GM23338 (cell line): Measurements from ENCODE around the gene MED13L. TPM values are rescaled to one million over a fixed set of nuclear protein-coding genes. Genes with fewer than 3 reads are reported as not detected.

ENCODE experiments used
- ATAC-seq: fragments of 200-7000 bp; cut with Tn5 transposase; 3 replicates; pipeline ENCODE4 v1.9.1; 2020
- DNase-seq: peaks from one replicate; pipeline ENCODE4 v3.0.0-alpha.2; 2015; ENCODE audit warnings: low spot score
- H2AFZ ChIP-seq: fragments of 200-600 bp; sonication (generic); 2 replicates; pipeline ENCODE4 v1.8.0; 2016; ENCODE audit warnings: antibody characterized with exemption, mild to moderate bottlenecking, moderate library complexity
- H3F3A ChIP-seq: fragments of 200-600 bp; sonication (generic); replicated peaks from 2 replicates; pipeline ENCODE4 v1.8.0; 2017; ENCODE audit warnings: antibody characterized with exemption, mixed run types, low read depth
- H3K27ac ChIP-seq: fragments of 200-600 bp; sonication (generic); 2 replicates; pipeline ENCODE4 v1.6.1; 2016; ENCODE audit warnings: low read depth
- H3K27me3 ChIP-seq: fragments of 200-600 bp; sonication (generic); 2 replicates; pipeline ENCODE4 v1.8.0; 2016; ENCODE audit warnings: mild to moderate bottlenecking, mixed run types, moderate library complexity; ENCODE audit not compliant: insufficient read depth
- H3K36me3 ChIP-seq: fragments of 200-600 bp; sonication (generic); 2 replicates; pipeline ENCODE4 v1.8.0; 2016; ENCODE audit warnings: mild to moderate bottlenecking; ENCODE audit not compliant: insufficient read depth
- H3K4me1 ChIP-seq: fragments of 200-600 bp; sonication (generic); 2 replicates; pipeline ENCODE4 v1.8.0; 2016; ENCODE audit warnings: mild to moderate bottlenecking, moderate library complexity; ENCODE audit not compliant: insufficient read depth
- H3K4me2 ChIP-seq: fragments of 200-600 bp; sonication (generic); 2 replicates; pipeline ENCODE4 v1.7.1; 2017; ENCODE audit warnings: mixed run types
- H3K4me3 ChIP-seq: fragments of 200-600 bp; sonication (generic); 2 replicates; pipeline ENCODE4 v1.6.1; 2016; ENCODE audit warnings: mixed run types
- H3K79me2 ChIP-seq: fragments of 200-600 bp; sonication (generic); replicated peaks from 2 replicates; pipeline ENCODE4 v1.8.0; 2017; ENCODE audit warnings: mild to moderate bottlenecking; ENCODE audit not compliant: insufficient read depth
- H3K9me2 ChIP-seq: fragments of 200-600 bp; sonication (generic); 2 replicates; pipeline ENCODE4 v1.8.0; 2017; ENCODE audit not compliant: insufficient read depth
- H4K20me1 ChIP-seq: fragments of 200-600 bp; sonication (generic); replicated peaks from 2 replicates; pipeline ENCODE4 v1.8.0; 2017; ENCODE audit warnings: mild to moderate bottlenecking; ENCODE audit not compliant: insufficient read depth
- H3K27ac Mint-ChIP-seq: 2 replicates; pipeline ENCODE4 v1.8.0; 2020; ENCODE audit warnings: inconsistent platforms, mild to moderate bottlenecking, moderate library complexity, mixed read lengths
- H3K27me3 Mint-ChIP-seq: 3 replicates; pipeline ENCODE4 v1.8.0; 2022; ENCODE audit warnings: low read depth, mild to moderate bottlenecking, moderate library complexity, mixed read lengths, inconsistent platforms; ENCODE audit not compliant: insufficient read depth, poor library complexity
- H3K36me3 Mint-ChIP-seq: 3 replicates; pipeline ENCODE4 v1.8.0; 2021; ENCODE audit warnings: low read depth, mild to moderate bottlenecking, inconsistent platforms, moderate library complexity, mixed read lengths
- H3K4me1 Mint-ChIP-seq: 3 replicates; pipeline ENCODE4 v1.8.0; 2020; ENCODE audit warnings: mild to moderate bottlenecking, inconsistent platforms, mixed read lengths
- H3K4me3 Mint-ChIP-seq: 3 replicates; pipeline ENCODE4 v1.8.0; 2021; ENCODE audit warnings: moderate library complexity, mild to moderate bottlenecking, inconsistent platforms, mixed read lengths
- H3K9me3 Mint-ChIP-seq: 3 replicates; pipeline ENCODE4 v1.8.0; 2020; ENCODE audit warnings: moderate library complexity, mild to moderate bottlenecking, inconsistent platforms, mixed read lengths
- CREB1 ChIP-seq: fragments of 250-450 bp; sonication (Bioruptor Pico); IDR thresholded peaks from 2 replicates; pipeline ENCODE4 v1.5.0; 2020; ENCODE audit warnings: low read depth, mild to moderate bottlenecking, moderate library complexity
- EZH2 ChIP-seq: fragments of 200-600 bp; sonication (generic); IDR thresholded peaks from one replicate; pipeline ENCODE4 v1.8.0; 2017; ENCODE audit warnings: antibody characterized with exemption, mild to moderate bottlenecking, low read depth; ENCODE audit not compliant: unreplicated experiment
- EZH2phosphoT487 ChIP-seq: fragments of 200-600 bp; sonication (generic); IDR thresholded peaks from one replicate; pipeline ENCODE4 v1.8.1; 2018; ENCODE audit warnings: antibody characterized with exemption; ENCODE audit not compliant: unreplicated experiment
- JUNB ChIP-seq: IDR thresholded peaks from one replicate; pipeline ENCODE4 v1.6.1; 2016; ENCODE audit warnings: antibody characterized with exemption; ENCODE audit not compliant: unreplicated experiment
- NANOG ChIP-seq: IDR thresholded peaks from 2 replicates; pipeline ENCODE4 v1.6.1; 2016; ENCODE audit warnings: antibody characterized with exemption, borderline replicate concordance
- POLR2AphosphoS5 ChIP-seq: IDR thresholded peaks from 2 replicates; pipeline ENCODE4 v1.6.1; 2016; ENCODE audit warnings: antibody characterized with exemption, low read depth
- STAT1 ChIP-seq: IDR thresholded peaks from one replicate; pipeline ENCODE4 v1.6.1; 2016; ENCODE audit warnings: antibody characterized with exemption; ENCODE audit not compliant: unreplicated experiment
- ZNF114 ChIP-seq: fragments of 250-450 bp; sonication (Bioruptor Pico); IDR thresholded peaks from 2 replicates; pipeline ENCODE4 v1.5.0; 2020; ENCODE audit warnings: mild to moderate bottlenecking, moderate library complexity
- ZNF331 ChIP-seq: fragments of 250-450 bp; sonication (Bioruptor Pico); IDR thresholded peaks from 2 replicates; pipeline ENCODE4 v1.5.0; 2020; ENCODE audit warnings: low read depth, mild to moderate bottlenecking, moderate library complexity
- ZNF462 ChIP-seq: fragments of 250-450 bp; sonication (Bioruptor Pico); IDR thresholded peaks from 2 replicates; pipeline ENCODE4 v1.5.0; 2020; ENCODE audit warnings: mild to moderate bottlenecking, moderate library complexity
- polyA plus RNA-seq: library from polyadenylated mRNA; unstranded; fragments of >200 nt; fragmentation: Nextera tagmentation; extraction: Ambion mirVana; gene quantifications from 2 replicates; pipeline ENCODE4 v1.2.1, GENCODE V29; 2016
- total RNA-seq: library from RNA; depleted of rRNA; stranded (reverse); fragments of >200 nt; shearing (Covaris generic); gene quantifications from 2 replicates; pipeline ENCODE4 v1.2.3, GENCODE V29; 2014
- TF ChIP-seq, protein P1 (sequence below), 2 experiments: fragments of 200-600 bp in 1 of 2; sonication (generic) in 1 of 2; conservative IDR thresholded peaks; 2 replicates each; pipeline versions ENCODE4 v1.5.1 to v1.6.1; 2016 to 2017; ENCODE audit warnings: antibody characterized with exemption in 2 of 2, low read depth in 2 of 2, mild to moderate bottlenecking in 2 of 2, moderate library complexity in 1 of 2
- TF ChIP-seq, protein P2 (sequence below): IDR thresholded peaks from 2 replicates; pipeline ENCODE4 v1.6.1; 2016; ENCODE audit warnings: antibody characterized with exemption

MED13L gene
- total and polyA plus RNA-seq, 2 experiments from 2014 or later: 20.9 to 73.6 TPM

DNA sequence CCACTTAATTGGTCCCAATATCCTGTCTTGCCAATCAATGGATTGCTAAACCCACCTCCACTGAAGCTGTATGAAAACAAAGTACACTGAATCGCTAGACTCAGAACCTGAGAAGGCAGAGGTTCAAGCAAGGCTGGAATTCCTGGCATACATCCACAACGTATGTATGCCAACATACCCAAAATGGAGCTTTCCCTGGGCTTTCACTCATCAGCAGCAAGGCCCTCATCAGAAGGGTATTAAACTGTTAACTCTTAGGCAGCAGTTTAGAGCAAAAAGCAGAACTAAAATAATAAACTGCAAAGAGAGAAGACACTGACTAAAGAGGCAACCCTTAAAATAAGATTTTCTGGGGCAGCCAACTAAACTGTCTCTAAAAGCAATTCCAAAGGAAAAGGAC, 13.6 kb downstream of the MED13L start:
- Histone ChIP-seq H3K27ac (peak overlapping the region; percentile 22; the same call in 1 of the 2 replicates), H3K9me2 (no peaks in the 10 kb centered on the region), H3K4me1 (peaks cover 50% of the 10 kb centered on the region), H3K4me2 (peak overlapping the region; percentile 21; the same call in 1 of the 2 replicates), H4K20me1 (peaks cover 34% of the 10 kb centered on the region), H3F3A (no peaks in the 10 kb centered on the region), H3K27me3 (no peaks in the 10 kb centered on the region), H2AFZ (no peak overlapping the region), H3K36me3 (no peaks in the 10 kb centered on the region), H3K4me3 (no peak overlapping the region), H3K79me2 (peaks cover 100% of the 10 kb centered on the region)
- ATAC-seq: peak; percentile 22; the same call in 2 of the 3 replicates
- Mint-ChIP-seq H3K27ac (peak overlapping the region; percentile 17; the same call in 1 of the 2 replicates), H3K4me3 (no peak overlapping the region), H3K9me3 (no peaks in the 10 kb centered on the region), H3K36me3 (no peaks in the 10 kb centered on the region), H3K27me3 (no peaks in the 10 kb centered on the region), H3K4me1 (peaks cover 36% of the 10 kb centered on the region)
- peak; percentile 46 for DNase-seq
- no peak for TF ChIP-seq ZNF462 (CRISPR knock-in tag)
- TF ChIP-seq NANOG: no peak
- TF ChIP-seq POLR2AphosphoS5: no peak
- no peak for TF ChIP-seq EZH2phosphoT487
- no peak for TF ChIP-seq JUNB

DNA sequence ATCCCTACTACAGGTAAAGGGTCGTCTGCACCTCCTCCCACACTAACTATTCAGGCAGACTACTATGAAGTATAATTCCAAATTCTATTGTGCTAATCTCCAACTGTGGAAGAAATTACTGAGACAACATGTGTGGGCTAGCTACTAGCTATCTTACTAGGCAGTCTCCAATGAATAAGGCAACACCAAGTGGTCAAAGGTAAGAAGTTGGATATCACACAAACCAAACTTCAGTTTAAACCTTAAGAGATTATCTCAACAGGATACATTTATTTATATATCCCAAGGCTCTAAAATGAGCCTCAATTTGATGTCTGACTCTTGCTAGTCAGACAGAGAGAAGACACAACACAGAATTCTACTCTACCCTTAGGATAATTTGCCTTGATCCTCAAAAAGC, 14.1 kb downstream of the MED13L start:
- no peak overlapping the region for H3K27ac Mint-ChIP-seq
- no peaks in the 10 kb centered on the region for H3K27me3 Mint-ChIP-seq
- no peaks in the 10 kb centered on the region for H3K9me3 Mint-ChIP-seq
- no peaks in the 10 kb centered on the region for H3K9me2 ChIP-seq
- no peaks in the 10 kb centered on the region for H3K36me3 Mint-ChIP-seq
- H3K4me2 ChIP-seq: peak overlapping the region; percentile 21; the same call in 1 of the 2 replicates
- H3K4me1 Mint-ChIP-seq: peaks cover 36% of the 10 kb centered on the region
- no peaks in the 10 kb centered on the region for H3K27me3 ChIP-seq
- DNase-seq (no peak), ATAC-seq (no peak)
- peaks cover 34% of the 10 kb centered on the region for H4K20me1 ChIP-seq
- peaks cover 50% of the 10 kb centered on the region for H3K4me1 ChIP-seq
- no peak overlapping the region for H3K4me3 ChIP-seq
- no peak overlapping the region for H3K4me3 Mint-ChIP-seq
- no peak overlapping the region for H2AFZ ChIP-seq
- TF ChIP-seq, protein P1, sequence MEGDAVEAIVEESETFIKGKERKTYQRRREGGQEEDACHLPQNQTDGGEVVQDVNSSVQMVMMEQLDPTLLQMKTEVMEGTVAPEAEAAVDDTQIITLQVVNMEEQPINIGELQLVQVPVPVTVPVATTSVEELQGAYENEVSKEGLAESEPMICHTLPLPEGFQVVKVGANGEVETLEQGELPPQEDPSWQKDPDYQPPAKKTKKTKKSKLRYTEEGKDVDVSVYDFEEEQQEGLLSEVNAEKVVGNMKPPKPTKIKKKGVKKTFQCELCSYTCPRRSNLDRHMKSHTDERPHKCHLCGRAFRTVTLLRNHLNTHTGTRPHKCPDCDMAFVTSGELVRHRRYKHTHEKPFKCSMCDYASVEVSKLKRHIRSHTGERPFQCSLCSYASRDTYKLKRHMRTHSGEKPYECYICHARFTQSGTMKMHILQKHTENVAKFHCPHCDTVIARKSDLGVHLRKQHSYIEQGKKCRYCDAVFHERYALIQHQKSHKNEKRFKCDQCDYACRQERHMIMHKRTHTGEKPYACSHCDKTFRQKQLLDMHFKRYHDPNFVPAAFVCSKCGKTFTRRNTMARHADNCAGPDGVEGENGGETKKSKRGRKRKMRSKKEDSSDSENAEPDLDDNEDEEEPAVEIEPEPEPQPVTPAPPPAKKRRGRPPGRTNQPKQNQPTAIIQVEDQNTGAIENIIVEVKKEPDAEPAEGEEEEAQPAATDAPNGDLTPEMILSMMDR (conservative IDR thresholded peaks at IDR 0.05; ENCODE audit: low read depth in 2 of 2): no peak
- TF ChIP-seq CREB1 (CRISPR knock-in tag) (no peak), STAT1 (no peak), ZNF114 (CRISPR knock-in tag) (no peak), ZNF331 (CRISPR knock-in tag) (no peak), EZH2 (no peak)
- TF ChIP-seq, protein P2, sequence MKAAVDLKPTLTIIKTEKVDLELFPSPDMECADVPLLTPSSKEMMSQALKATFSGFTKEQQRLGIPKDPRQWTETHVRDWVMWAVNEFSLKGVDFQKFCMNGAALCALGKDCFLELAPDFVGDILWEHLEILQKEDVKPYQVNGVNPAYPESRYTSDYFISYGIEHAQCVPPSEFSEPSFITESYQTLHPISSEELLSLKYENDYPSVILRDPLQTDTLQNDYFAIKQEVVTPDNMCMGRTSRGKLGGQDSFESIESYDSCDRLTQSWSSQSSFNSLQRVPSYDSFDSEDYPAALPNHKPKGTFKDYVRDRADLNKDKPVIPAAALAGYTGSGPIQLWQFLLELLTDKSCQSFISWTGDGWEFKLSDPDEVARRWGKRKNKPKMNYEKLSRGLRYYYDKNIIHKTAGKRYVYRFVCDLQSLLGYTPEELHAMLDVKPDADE: no peak
- no peaks in the 10 kb centered on the region for H3K36me3 ChIP-seq
- H3F3A ChIP-seq: no peaks in the 10 kb centered on the region
- peaks cover 100% of the 10 kb centered on the region for H3K79me2 ChIP-seq
- peak overlapping the region; percentile 22; the same call in 1 of the 2 replicates for H3K27ac ChIP-seq
